Esophagus squamous epithelium (tissue), 4 donors: Measurements from ENCODE around the gene WDR70.

Source experiments
- POLR2A ChIP-seq, 4 donors: fragments of 450-650 bp; IDR thresholded peaks; one replicate each; pipeline ENCODE4 v1.6.1; 2017; ENCODE audit warnings: antibody characterized with exemption in 4 of 4, mild to moderate bottlenecking in 4 of 4, moderate library complexity in 3 of 4
- TF ChIP-seq, protein P1 (sequence below), 6 experiments: fragments of 450-650 bp in 4 of 6; fragments of 200-600 bp in 2 of 6; sonication (generic) in 2 of 6; IDR thresholded peaks; one replicate each; pipeline ENCODE4 v1.5.1; 2016 to 2019; ENCODE audit warnings: antibody characterized with exemption in 6 of 6, mild to moderate bottlenecking in 4 of 6, moderate library complexity in 4 of 6

DNA sequence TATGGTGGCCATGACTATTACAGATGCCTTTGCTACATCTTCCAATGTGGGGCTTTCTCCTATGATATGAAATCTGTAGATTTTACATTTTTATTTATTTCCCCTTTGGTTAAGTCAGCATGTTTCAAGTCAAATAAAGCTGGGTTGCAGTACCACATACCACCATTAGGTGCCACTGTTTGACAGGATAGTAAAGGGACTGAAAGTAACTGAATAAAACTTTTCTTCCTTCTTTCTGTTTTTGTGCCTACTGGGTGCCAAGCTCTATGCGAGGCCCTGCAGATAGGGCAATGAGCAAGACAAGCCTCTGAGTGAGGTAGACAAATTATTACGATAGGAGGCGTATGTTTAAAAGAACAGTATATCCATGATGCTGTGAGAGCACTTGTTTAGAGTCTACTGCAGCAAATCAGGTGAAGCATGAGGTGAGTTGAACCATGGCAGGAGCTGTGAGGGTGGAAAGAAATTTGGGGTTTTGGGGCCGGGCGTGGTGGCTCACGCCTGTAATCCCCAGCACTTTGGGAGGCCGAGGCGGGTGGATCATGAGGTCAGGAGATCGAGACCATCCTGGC is 395.9 kb downstream of the WDR70 start:
- TF ChIP-seq, protein P1, sequence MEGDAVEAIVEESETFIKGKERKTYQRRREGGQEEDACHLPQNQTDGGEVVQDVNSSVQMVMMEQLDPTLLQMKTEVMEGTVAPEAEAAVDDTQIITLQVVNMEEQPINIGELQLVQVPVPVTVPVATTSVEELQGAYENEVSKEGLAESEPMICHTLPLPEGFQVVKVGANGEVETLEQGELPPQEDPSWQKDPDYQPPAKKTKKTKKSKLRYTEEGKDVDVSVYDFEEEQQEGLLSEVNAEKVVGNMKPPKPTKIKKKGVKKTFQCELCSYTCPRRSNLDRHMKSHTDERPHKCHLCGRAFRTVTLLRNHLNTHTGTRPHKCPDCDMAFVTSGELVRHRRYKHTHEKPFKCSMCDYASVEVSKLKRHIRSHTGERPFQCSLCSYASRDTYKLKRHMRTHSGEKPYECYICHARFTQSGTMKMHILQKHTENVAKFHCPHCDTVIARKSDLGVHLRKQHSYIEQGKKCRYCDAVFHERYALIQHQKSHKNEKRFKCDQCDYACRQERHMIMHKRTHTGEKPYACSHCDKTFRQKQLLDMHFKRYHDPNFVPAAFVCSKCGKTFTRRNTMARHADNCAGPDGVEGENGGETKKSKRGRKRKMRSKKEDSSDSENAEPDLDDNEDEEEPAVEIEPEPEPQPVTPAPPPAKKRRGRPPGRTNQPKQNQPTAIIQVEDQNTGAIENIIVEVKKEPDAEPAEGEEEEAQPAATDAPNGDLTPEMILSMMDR (IDR thresholded peaks at IDR 0.05): peak in 4 of 6 experiments; percentile 35 to 81 (median 45)
- no peak for TF ChIP-seq POLR2A (IDR thresholded peaks at IDR 0.05)
